GM23338 (cell line): ENCODE measurements around the gene HMG20B. TPM values are rescaled to one million over a fixed set of nuclear protein-coding genes. Genes with fewer than 3 reads are reported as not detected.
"Not testable (repeated sequence)": the region's sequence is repeated elsewhere in the genome, so short reads cannot be mapped to it uniquely, and the experiment has no call there.

ENCODE experiments used
- ATAC-seq: fragments of 200-7000 bp; cut with Tn5 transposase; 3 replicates; pipeline ENCODE4 v1.9.1; 2020
- DNase-seq: peaks from one replicate; pipeline ENCODE4 v3.0.0-alpha.2; 2015; ENCODE audit warnings: low spot score
- H2AFZ ChIP-seq: fragments of 200-600 bp; sonication (generic); 2 replicates; pipeline ENCODE4 v1.8.0; 2016; ENCODE audit warnings: antibody characterized with exemption, mild to moderate bottlenecking, moderate library complexity
- H3F3A ChIP-seq: fragments of 200-600 bp; sonication (generic); replicated peaks from 2 replicates; pipeline ENCODE4 v1.8.0; 2017; ENCODE audit warnings: antibody characterized with exemption, mixed run types, low read depth
- H3K27ac ChIP-seq: fragments of 200-600 bp; sonication (generic); 2 replicates; pipeline ENCODE4 v1.6.1; 2016; ENCODE audit warnings: low read depth
- H3K27me3 ChIP-seq: fragments of 200-600 bp; sonication (generic); 2 replicates; pipeline ENCODE4 v1.8.0; 2016; ENCODE audit warnings: mild to moderate bottlenecking, mixed run types, moderate library complexity; ENCODE audit not compliant: insufficient read depth
- H3K36me3 ChIP-seq: fragments of 200-600 bp; sonication (generic); 2 replicates; pipeline ENCODE4 v1.8.0; 2016; ENCODE audit warnings: mild to moderate bottlenecking; ENCODE audit not compliant: insufficient read depth
- H3K4me1 ChIP-seq: fragments of 200-600 bp; sonication (generic); 2 replicates; pipeline ENCODE4 v1.8.0; 2016; ENCODE audit warnings: mild to moderate bottlenecking, moderate library complexity; ENCODE audit not compliant: insufficient read depth
- H3K4me2 ChIP-seq: fragments of 200-600 bp; sonication (generic); 2 replicates; pipeline ENCODE4 v1.7.1; 2017; ENCODE audit warnings: mixed run types
- H3K4me3 ChIP-seq: fragments of 200-600 bp; sonication (generic); 2 replicates; pipeline ENCODE4 v1.6.1; 2016; ENCODE audit warnings: mixed run types
- H3K79me2 ChIP-seq: fragments of 200-600 bp; sonication (generic); replicated peaks from 2 replicates; pipeline ENCODE4 v1.8.0; 2017; ENCODE audit warnings: mild to moderate bottlenecking; ENCODE audit not compliant: insufficient read depth
- H3K9me2 ChIP-seq: fragments of 200-600 bp; sonication (generic); 2 replicates; pipeline ENCODE4 v1.8.0; 2017; ENCODE audit not compliant: insufficient read depth
- H4K20me1 ChIP-seq: fragments of 200-600 bp; sonication (generic); replicated peaks from 2 replicates; pipeline ENCODE4 v1.8.0; 2017; ENCODE audit warnings: mild to moderate bottlenecking; ENCODE audit not compliant: insufficient read depth
- H3K27ac Mint-ChIP-seq: 2 replicates; pipeline ENCODE4 v1.8.0; 2020; ENCODE audit warnings: inconsistent platforms, mild to moderate bottlenecking, moderate library complexity, mixed read lengths
- H3K27me3 Mint-ChIP-seq: 3 replicates; pipeline ENCODE4 v1.8.0; 2022; ENCODE audit warnings: low read depth, mild to moderate bottlenecking, moderate library complexity, mixed read lengths, inconsistent platforms; ENCODE audit not compliant: insufficient read depth, poor library complexity
- H3K36me3 Mint-ChIP-seq: 3 replicates; pipeline ENCODE4 v1.8.0; 2021; ENCODE audit warnings: low read depth, mild to moderate bottlenecking, inconsistent platforms, moderate library complexity, mixed read lengths
- H3K4me1 Mint-ChIP-seq: 3 replicates; pipeline ENCODE4 v1.8.0; 2020; ENCODE audit warnings: mild to moderate bottlenecking, inconsistent platforms, mixed read lengths
- H3K4me3 Mint-ChIP-seq: 3 replicates; pipeline ENCODE4 v1.8.0; 2021; ENCODE audit warnings: moderate library complexity, mild to moderate bottlenecking, inconsistent platforms, mixed read lengths
- H3K9me3 Mint-ChIP-seq: 3 replicates; pipeline ENCODE4 v1.8.0; 2020; ENCODE audit warnings: moderate library complexity, mild to moderate bottlenecking, inconsistent platforms, mixed read lengths
- CREB1 ChIP-seq: fragments of 250-450 bp; sonication (Bioruptor Pico); IDR thresholded peaks from 2 replicates; pipeline ENCODE4 v1.5.0; 2020; ENCODE audit warnings: low read depth, mild to moderate bottlenecking, moderate library complexity
- CTCF ChIP-seq, 2 experiments: fragments of 200-600 bp in 1 of 2; sonication (generic) in 1 of 2; conservative IDR thresholded peaks; 2 replicates each; pipeline versions ENCODE4 v1.5.1 to v1.6.1; 2016 to 2017; ENCODE audit warnings: antibody characterized with exemption in 2 of 2, low read depth in 2 of 2, mild to moderate bottlenecking in 2 of 2, moderate library complexity in 1 of 2
- EZH2 ChIP-seq: fragments of 200-600 bp; sonication (generic); IDR thresholded peaks from one replicate; pipeline ENCODE4 v1.8.0; 2017; ENCODE audit warnings: antibody characterized with exemption, mild to moderate bottlenecking, low read depth; ENCODE audit not compliant: unreplicated experiment
- EZH2phosphoT487 ChIP-seq: fragments of 200-600 bp; sonication (generic); IDR thresholded peaks from one replicate; pipeline ENCODE4 v1.8.1; 2018; ENCODE audit warnings: antibody characterized with exemption; ENCODE audit not compliant: unreplicated experiment
- NANOG ChIP-seq: IDR thresholded peaks from 2 replicates; pipeline ENCODE4 v1.6.1; 2016; ENCODE audit warnings: antibody characterized with exemption, borderline replicate concordance
- POLR2AphosphoS5 ChIP-seq: IDR thresholded peaks from 2 replicates; pipeline ENCODE4 v1.6.1; 2016; ENCODE audit warnings: antibody characterized with exemption, low read depth
- REST ChIP-seq: IDR thresholded peaks from one replicate; pipeline ENCODE4 v1.6.1; 2018; ENCODE audit warnings: antibody characterized with exemption; ENCODE audit not compliant: unreplicated experiment
- STAT1 ChIP-seq: IDR thresholded peaks from one replicate; pipeline ENCODE4 v1.6.1; 2016; ENCODE audit warnings: antibody characterized with exemption; ENCODE audit not compliant: unreplicated experiment
- ZNF114 ChIP-seq: fragments of 250-450 bp; sonication (Bioruptor Pico); IDR thresholded peaks from 2 replicates; pipeline ENCODE4 v1.5.0; 2020; ENCODE audit warnings: mild to moderate bottlenecking, moderate library complexity
- ZNF331 ChIP-seq: fragments of 250-450 bp; sonication (Bioruptor Pico); IDR thresholded peaks from 2 replicates; pipeline ENCODE4 v1.5.0; 2020; ENCODE audit warnings: low read depth, mild to moderate bottlenecking, moderate library complexity
- polyA plus RNA-seq: library from polyadenylated mRNA; unstranded; fragments of >200 nt; fragmentation: Nextera tagmentation; extraction: Ambion mirVana; gene quantifications from 2 replicates; pipeline ENCODE4 v1.2.1, GENCODE V29; 2016
- total RNA-seq: library from RNA; depleted of rRNA; stranded (reverse); fragments of >200 nt; shearing (Covaris generic); gene quantifications from 2 replicates; pipeline ENCODE4 v1.2.3, GENCODE V29; 2014
- TF ChIP-seq, protein P1 (sequence below): IDR thresholded peaks from 2 replicates; pipeline ENCODE4 v1.6.1; 2016; ENCODE audit warnings: antibody characterized with exemption

Gene HMG20B
- total and polyA plus RNA-seq, 2 experiments from 2014 or later = 74.1 to 130 TPM

- TF ChIP-seq REST = no peak
- TF ChIP-seq POLR2AphosphoS5 = no peak
- TF ChIP-seq CTCF (conservative IDR thresholded peaks at IDR 0.05; ENCODE audit: low read depth in 2 of 2) = no peak
- TF ChIP-seq ZNF114 = no peak
These were observed 7.6 kb upstream of the HMG20B start (continued) for GRCh38 chr19:3565139-3565538.

DNA sequence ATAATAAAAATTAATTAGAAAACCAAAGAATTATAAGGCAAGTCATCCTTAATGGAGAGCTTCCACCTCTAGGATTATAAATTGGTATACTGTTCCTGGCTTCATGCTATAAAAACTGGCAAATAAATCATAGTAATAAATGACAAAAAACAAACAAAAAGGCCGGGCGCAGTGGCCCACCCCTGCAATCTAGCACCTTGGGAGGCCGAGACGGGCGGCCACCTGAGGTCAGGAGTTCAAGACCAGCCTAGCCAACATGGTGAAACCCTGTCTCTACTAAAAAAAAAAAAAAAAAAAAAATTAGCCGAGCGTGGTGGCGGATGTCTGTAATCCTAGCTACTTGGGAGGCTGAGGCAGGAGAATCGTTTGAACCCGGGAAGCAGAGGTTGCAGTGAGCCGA lies 2.7 kb upstream of the HMG20B start:
- not testable (repeated sequence) for H3K9me2 ChIP-seq, H3K36me3 Mint-ChIP-seq, H3K4me1 ChIP-seq, H3K9me3 Mint-ChIP-seq, H3K4me1 Mint-ChIP-seq, H3K36me3 ChIP-seq, H3K79me2 ChIP-seq, H3F3A ChIP-seq, DNase-seq, H3K27me3 ChIP-seq, H4K20me1 ChIP-seq, H3K27ac Mint-ChIP-seq, H3K4me2 ChIP-seq, ATAC-seq, H3K27ac ChIP-seq, H2AFZ ChIP-seq, H3K4me3 ChIP-seq, H3K4me3 Mint-ChIP-seq
- peaks cover 14% of the 10 kb centered on the region for H3K27me3 Mint-ChIP-seq

DNA sequence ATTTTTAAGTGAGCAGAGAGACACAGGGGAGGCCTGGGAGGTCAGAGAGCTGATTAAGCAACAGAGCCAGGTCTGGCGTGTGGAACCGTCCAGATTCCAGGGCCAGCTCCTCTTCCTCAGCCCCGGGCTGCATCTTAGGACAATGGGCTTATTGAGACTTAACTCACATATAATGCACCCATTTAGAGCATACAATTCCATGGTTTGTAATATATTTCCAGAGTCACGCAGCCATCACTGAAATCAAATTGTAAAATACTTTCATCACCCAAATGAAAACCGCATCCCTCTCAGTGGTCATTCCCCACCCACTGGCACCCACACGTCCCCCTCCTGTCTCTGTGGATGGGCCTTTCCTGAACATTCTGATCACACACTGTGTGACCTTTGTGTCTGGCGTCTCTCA lies 2.1 kb upstream of the HMG20B start:
- H4K20me1 ChIP-seq = peaks cover 6% of the 10 kb centered on the region
- H3K27me3 ChIP-seq = no peaks in the 10 kb centered on the region
- H3K4me1 ChIP-seq = peaks cover 9% of the 10 kb centered on the region
- no peak overlapping the region for H2AFZ ChIP-seq
- H3K4me2 ChIP-seq = no peak overlapping the region
- no peak for DNase-seq
- H3F3A ChIP-seq = peaks cover 5% of the 10 kb centered on the region
- H3K9me2 ChIP-seq = no peaks in the 10 kb centered on the region
- peaks cover 12% of the 10 kb centered on the region for H3K36me3 Mint-ChIP-seq
- no peak overlapping the region for H3K4me3 Mint-ChIP-seq
- H3K4me3 ChIP-seq = no peak overlapping the region
- H3K4me1 Mint-ChIP-seq = peaks cover 15% of the 10 kb centered on the region
- no peaks in the 10 kb centered on the region for H3K9me3 Mint-ChIP-seq
- no peak overlapping the region for H3K27ac ChIP-seq
- no peaks in the 10 kb centered on the region for H3K36me3 ChIP-seq
- no peaks in the 10 kb centered on the region for H3K79me2 ChIP-seq
- H3K27ac Mint-ChIP-seq = no peak overlapping the region
- peaks cover 18% of the 10 kb centered on the region for H3K27me3 Mint-ChIP-seq
- ATAC-seq = no peak
- TF ChIP-seq ZNF331 (CRISPR knock-in tag) = no peak
- no peak for TF ChIP-seq REST
- no peak for TF ChIP-seq POLR2AphosphoS5
- TF ChIP-seq NANOG = no peak
- TF ChIP-seq CREB1 (CRISPR knock-in tag) = no peak
- TF ChIP-seq EZH2 = no peak
- TF ChIP-seq, protein P1, sequence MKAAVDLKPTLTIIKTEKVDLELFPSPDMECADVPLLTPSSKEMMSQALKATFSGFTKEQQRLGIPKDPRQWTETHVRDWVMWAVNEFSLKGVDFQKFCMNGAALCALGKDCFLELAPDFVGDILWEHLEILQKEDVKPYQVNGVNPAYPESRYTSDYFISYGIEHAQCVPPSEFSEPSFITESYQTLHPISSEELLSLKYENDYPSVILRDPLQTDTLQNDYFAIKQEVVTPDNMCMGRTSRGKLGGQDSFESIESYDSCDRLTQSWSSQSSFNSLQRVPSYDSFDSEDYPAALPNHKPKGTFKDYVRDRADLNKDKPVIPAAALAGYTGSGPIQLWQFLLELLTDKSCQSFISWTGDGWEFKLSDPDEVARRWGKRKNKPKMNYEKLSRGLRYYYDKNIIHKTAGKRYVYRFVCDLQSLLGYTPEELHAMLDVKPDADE = no peak
- no peak for TF ChIP-seq STAT1
- no peak for TF ChIP-seq EZH2phosphoT487
- TF ChIP-seq CTCF (conservative IDR thresholded peaks at IDR 0.05; ENCODE audit: low read depth in 2 of 2) = no peak
- TF ChIP-seq ZNF114 = no peak
